GM21723 (cell line): ENCODE data around the gene STXBP1.

ENCODE experiments used
- ATAC-seq: cut with Tn5 transposase; IDR thresholded peaks from one replicate; pipeline ENCODE4 v1.9.1; 2021; ENCODE audit warnings: mild to moderate bottlenecking, moderate library complexity; ENCODE audit not compliant: unreplicated experiment

STXBP1 gene

GRCh38 chr9:127611899-127612790, at the start of gene STXBP1:
STXBP1 (plus strand) TSS chr9:127612277; CDS start chr9:127612404, 127 bp downstream.
- ATAC-seq: peak; percentile 75

DNA sequence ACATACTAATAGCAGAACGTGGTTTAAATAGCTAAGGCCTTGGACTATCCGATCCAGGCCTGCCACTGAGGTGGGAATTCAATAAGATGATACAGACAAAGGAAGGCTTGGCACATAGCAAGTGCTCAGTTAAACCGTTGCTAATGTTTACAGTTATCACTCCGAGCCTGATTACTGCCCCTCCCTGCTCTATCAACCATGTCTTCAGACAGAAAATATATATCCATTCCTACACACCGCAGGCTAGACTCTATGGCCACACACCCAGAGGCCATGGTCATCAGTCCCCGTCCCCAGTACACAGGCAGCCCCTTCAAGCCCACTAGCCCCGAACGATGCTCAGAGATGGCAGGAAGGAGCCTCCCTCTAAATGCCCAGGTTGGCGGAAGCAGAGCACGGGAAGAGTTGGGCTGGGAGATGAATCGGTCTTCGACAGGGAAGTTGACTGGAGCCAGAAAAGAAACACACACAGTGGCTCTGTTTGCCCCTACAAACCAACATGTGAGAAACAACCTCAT, 49.7 kb upstream of the STXBP1 start:
- ATAC-seq: no peak

- no peak for ATAC-seq
Measured at GRCh38 chr9:127562841-127563401, 49.2 kb upstream of the STXBP1 start.

- no peak for ATAC-seq
Measured at GRCh38 chr9:127563579-127563978, 48.5 kb upstream of the STXBP1 start.

DNA sequence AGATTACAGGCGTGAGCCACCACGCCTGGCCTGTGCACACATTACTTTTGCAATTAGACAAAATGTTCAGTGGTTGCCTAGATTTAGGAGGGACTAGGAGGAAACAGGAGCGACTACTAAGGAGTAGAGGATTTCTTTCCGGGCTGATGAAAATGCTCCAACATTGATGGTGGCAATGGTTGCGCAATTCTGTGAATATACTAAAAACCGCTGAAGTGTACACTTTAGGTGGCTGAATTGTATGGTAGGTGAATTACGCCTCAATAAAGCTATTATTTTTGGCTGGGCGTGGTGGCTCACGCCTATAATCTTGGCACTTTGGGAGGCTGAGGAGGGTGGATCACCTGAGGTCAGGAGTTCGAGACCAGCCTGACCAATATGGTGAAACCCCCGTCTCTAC, 46.8 kb upstream of the STXBP1 start:
- no peak for ATAC-seq

DNA sequence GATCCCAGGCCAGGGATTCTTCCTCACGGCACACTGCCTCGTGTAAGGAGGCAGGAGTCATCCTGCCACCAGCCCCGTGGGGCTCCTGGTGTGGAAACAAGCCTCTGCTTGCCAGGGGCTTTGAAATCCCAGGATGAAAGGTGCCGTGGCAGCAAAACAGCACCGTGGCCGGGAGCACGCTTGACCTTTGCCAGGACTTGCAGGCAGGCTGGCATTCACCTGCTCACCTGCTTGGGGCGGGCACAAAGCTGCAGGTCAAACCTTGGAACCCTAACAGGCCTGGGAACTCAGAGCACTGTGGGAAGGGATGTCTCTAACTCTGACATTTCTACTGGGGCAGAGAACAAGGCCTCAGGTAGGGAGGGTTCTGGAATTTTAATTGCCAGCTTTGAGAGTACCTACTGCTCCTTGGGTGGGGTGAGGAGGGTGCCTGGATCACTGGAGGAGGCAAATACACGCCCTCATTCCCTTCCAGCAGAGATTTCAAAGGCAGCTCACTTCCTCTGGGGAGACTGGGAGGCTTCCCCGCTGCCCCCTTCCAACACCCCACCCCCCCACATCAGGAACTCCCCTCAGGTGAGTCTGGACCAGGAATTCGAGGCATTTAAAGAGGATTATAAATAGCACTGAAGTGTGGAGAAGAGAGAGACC, 45.6 kb upstream of the STXBP1 start:
- no peak for ATAC-seq

DNA sequence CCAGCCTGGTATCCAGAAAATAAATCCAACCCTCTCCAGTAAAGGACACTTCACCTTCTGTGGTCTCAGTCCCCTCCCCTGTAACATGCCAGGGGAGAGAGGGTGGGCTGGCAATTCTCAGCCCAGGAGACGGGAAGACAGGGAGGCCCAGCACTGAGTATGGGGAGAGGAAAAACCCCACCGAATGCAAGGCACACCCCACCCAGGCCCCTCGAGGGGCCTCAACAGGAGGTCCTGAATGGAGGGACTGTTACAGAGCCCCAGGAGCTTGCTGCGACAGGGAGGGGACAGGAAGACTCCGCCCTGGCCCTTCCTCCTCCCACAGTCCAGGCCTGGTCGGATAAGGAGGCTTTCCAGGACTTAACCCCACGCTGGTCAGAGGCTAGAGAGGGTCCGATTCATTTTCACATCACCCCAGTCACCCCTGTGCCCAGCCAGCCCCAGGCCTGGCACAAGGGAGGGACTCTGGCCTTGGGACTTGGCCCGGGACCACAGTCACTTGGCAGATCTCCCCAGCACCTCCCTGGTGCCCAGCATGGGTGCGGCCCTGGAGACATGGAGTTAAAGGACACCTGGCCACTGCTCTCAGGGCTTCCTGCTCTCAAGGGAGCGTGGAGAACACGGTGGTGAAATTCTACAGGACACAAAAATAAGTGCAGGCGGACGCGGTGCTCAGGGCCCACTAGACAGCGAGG, 44.9 kb upstream of the STXBP1 start:
- no peak for ATAC-seq

- ATAC-seq: no peak
Measured at GRCh38 chr9:127567730-127568617, 44.1 kb upstream of the STXBP1 start.

- ATAC-seq: peak; percentile 10
Measured at GRCh38 chr9:127568618-127568970, 43.5 kb upstream of the STXBP1 start.

GRCh38 chr9:127568971-127569885, 42.8 kb upstream of the STXBP1 start:
- ATAC-seq: peak; percentile 57

DNA sequence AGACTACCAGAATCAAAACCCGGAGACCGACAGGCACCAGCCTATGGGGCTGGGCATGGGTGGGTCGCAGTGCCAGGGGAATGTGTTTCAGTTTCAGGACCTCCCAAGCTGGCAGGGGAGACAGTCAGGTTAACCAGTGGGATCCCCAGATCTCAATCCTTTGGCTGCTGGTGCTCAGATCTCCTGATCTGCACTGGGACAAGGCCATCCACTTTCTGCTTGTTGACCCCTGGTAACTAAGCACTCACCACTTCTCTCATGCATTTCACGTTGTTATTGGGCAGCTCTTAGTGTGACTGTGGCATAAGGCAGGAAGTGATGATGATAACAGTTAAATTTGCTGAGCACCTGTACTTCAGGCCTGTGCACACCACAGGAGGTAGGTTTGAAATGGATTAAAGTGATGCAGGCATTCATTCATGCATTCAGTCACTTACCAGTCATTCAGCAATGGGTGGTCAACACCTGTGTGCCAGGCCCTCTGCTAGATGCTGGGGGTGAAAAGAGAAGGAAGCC, 42.1 kb upstream of the STXBP1 start:
- no peak for ATAC-seq

DNA sequence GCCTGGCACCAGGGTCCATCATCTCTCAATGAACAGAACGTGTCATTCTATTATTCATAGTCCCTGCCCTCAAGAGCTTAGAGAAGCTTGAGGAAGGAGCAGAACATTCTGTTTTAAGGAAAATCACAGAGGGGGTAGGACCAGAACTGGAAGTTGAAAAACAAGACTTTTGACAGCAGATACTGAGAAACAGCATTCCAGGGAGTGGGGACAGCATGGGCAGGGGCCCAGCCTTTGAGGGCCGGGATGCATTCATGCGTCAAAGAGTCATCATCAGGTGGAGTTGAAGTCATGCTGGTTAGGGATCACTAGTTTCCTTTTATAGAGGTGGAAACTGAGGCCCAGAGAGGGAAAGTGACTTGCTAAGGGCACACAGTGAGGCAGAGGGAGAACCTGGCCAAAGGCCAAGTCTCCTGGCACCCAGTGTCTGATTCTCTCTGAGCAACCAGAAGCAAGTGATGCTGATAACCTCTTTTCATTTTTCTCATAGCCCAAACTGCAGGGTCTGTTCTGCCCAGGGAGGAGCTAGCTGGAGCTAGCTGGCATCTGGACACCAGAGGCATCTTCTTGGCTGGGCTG, 41.5 kb upstream of the STXBP1 start:
- no peak for ATAC-seq

DNA sequence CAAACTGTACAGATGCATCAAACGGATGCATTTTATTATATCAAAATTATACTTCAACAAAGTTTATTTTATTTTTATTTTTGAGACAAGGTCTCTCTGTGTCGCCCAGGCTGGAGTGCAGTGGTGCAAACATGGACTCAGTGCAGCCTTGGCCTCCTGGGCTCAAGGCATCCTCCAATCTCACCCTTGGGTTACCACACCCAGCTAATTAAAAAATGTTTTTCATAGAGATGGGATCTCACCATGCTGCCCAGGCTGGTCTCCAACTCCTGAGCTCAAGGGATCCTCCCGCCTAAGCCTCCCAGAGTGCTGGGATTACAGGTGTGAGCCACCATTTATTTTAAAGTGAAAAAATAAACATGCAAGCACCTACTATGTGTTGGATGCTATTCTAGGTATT, 40.1 kb upstream of the STXBP1 start:
- no peak for ATAC-seq

GRCh38 chr9:127572961-127573721, 38.9 kb upstream of the STXBP1 start:
- ATAC-seq: no peak

GRCh38 chr9:127574072-127574993, 37.7 kb upstream of the STXBP1 start:
- no peak for ATAC-seq

GRCh38 chr9:127575875-127576778, 36.0 kb upstream of the STXBP1 start:
- ATAC-seq: no peak
